ENCODE measurements around the gene PCNX2. TPM values are rescaled to one million over a fixed set of nuclear protein-coding genes. Genes with fewer than 3 reads are reported as not detected.

PCNX2 gene
- total and polyA plus RNA-seq, 2 experiments from 2014 or later = 3.9 to 11.0 TPM

- DNase-seq (ENCODE audit: low spot score) = no peak
- H3K36me3 ChIP-seq (replicated peaks; ENCODE audit: insufficient read depth, low read depth) = no peaks in the 10 kb centered on the region
- WGBS (ENCODE audit: low lambda C conversion rate, missing lambda C conversion rate) = 93% methylated on average over 3 of the region's 3 CpGs
- H3K9me2 ChIP-seq (replicated peaks; ENCODE audit: insufficient read depth) = no peaks in the 10 kb centered on the region
- no peak overlapping the region for H3K27ac ChIP-seq
- H3K4me3 ChIP-seq = no peak overlapping the region
- H3K27me3 ChIP-seq = no peaks in the 10 kb centered on the region
- no peak for TF ChIP-seq EZH2phosphoT487 (IDR thresholded peaks at IDR 0.05; ENCODE audit: low read depth, severe bottlenecking, unreplicated experiment)
- TF ChIP-seq, protein P1, sequence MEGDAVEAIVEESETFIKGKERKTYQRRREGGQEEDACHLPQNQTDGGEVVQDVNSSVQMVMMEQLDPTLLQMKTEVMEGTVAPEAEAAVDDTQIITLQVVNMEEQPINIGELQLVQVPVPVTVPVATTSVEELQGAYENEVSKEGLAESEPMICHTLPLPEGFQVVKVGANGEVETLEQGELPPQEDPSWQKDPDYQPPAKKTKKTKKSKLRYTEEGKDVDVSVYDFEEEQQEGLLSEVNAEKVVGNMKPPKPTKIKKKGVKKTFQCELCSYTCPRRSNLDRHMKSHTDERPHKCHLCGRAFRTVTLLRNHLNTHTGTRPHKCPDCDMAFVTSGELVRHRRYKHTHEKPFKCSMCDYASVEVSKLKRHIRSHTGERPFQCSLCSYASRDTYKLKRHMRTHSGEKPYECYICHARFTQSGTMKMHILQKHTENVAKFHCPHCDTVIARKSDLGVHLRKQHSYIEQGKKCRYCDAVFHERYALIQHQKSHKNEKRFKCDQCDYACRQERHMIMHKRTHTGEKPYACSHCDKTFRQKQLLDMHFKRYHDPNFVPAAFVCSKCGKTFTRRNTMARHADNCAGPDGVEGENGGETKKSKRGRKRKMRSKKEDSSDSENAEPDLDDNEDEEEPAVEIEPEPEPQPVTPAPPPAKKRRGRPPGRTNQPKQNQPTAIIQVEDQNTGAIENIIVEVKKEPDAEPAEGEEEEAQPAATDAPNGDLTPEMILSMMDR (IDR thresholded peaks at IDR 0.05; ENCODE audit: poor library complexity) = no peak
- no peak for TF ChIP-seq EZH2 (IDR thresholded peaks at IDR 0.05; ENCODE audit: borderline replicate concordance)
- H3K4me2 ChIP-seq = no peak overlapping the region
- H2AFZ ChIP-seq = no peak overlapping the region
- H3K79me2 ChIP-seq = no peaks in the 10 kb centered on the region
- no peaks in the 10 kb centered on the region for H3K9me3 ChIP-seq (ENCODE audit: low read depth)
- no peaks in the 10 kb centered on the region for H3K4me1 ChIP-seq (ENCODE audit: insufficient read depth)
- H4K20me1 ChIP-seq (ENCODE audit: insufficient read depth, poor library complexity, severe bottlenecking) = no peaks in the 10 kb centered on the region
Observed at GRCh38 chr1:233057836-233058235, 237.7 kb downstream of the PCNX2 start.

GRCh38 chr1:233055879-233056641 is 239.5 kb downstream of the PCNX2 start:
- no peak overlapping the region for H3K4me2 ChIP-seq
- H3K9me2 ChIP-seq (replicated peaks; ENCODE audit: insufficient read depth) = no peaks in the 10 kb centered on the region
- H3K27ac ChIP-seq = no peak overlapping the region
- no peak overlapping the region for H2AFZ ChIP-seq
- TF ChIP-seq EZH2 (IDR thresholded peaks at IDR 0.05; ENCODE audit: borderline replicate concordance) = no peak
- H3K4me3 ChIP-seq = no peak overlapping the region
- 87% methylated on average over 5 of the region's 5 CpGs for WGBS (ENCODE audit: low lambda C conversion rate, missing lambda C conversion rate)
- no peaks in the 10 kb centered on the region for H3K9me3 ChIP-seq (ENCODE audit: low read depth)
- no peak for DNase-seq (ENCODE audit: low spot score)
- H3K79me2 ChIP-seq = no peaks in the 10 kb centered on the region
- no peaks in the 10 kb centered on the region for H3K27me3 ChIP-seq
- no peaks in the 10 kb centered on the region for H3K36me3 ChIP-seq (replicated peaks; ENCODE audit: insufficient read depth, low read depth)
- no peaks in the 10 kb centered on the region for H3K4me1 ChIP-seq (ENCODE audit: insufficient read depth)
- H4K20me1 ChIP-seq (ENCODE audit: insufficient read depth, poor library complexity, severe bottlenecking) = no peaks in the 10 kb centered on the region

DNA sequence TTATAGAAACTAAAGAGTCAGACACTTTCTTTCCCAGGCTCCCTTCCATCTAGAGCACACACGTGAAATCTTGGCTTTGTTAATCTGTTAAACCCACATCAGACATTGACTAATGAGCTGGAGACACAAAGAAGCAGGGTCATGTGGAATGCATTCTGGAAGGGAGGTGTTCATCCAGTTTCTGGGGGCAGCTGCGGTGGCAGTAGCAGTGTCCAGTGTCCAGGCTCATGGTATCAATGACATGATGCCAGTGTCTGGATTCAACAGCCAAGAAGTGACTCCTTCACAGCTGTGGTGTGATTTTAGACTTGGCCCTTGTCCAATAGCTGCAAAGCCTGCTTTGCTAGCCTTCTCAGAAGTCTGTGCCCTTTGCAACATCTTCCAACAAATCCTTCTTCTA is 249.9 kb downstream of the PCNX2 start:
- WGBS (ENCODE audit: low lambda C conversion rate, missing lambda C conversion rate) = 64% methylated on average over 2 of the region's 2 CpGs
- Histone ChIP-seq H3K79me2 (no peaks in the 10 kb centered on the region), H4K20me1 (ENCODE audit: insufficient read depth, poor library complexity, severe bottlenecking) (no peaks in the 10 kb centered on the region), H2AFZ (no peak overlapping the region), H3K4me2 (no peak overlapping the region), H3K36me3 (replicated peaks; ENCODE audit: insufficient read depth, low read depth) (no peaks in the 10 kb centered on the region), H3K4me1 (ENCODE audit: insufficient read depth) (no peaks in the 10 kb centered on the region), H3K27me3 (no peaks in the 10 kb centered on the region), H3K9me2 (replicated peaks; ENCODE audit: insufficient read depth) (no peaks in the 10 kb centered on the region), H3K9me3 (ENCODE audit: low read depth) (no peaks in the 10 kb centered on the region), H3K27ac (no peak overlapping the region), H3K4me3 (no peak overlapping the region)
- no peak for DNase-seq (ENCODE audit: low spot score)
- TF ChIP-seq EZH2phosphoT487 (IDR thresholded peaks at IDR 0.05; ENCODE audit: low read depth, severe bottlenecking, unreplicated experiment) (no peak), EZH2 (IDR thresholded peaks at IDR 0.05; ENCODE audit: borderline replicate concordance) (no peak)
- TF ChIP-seq, protein P1 (IDR thresholded peaks at IDR 0.05; ENCODE audit: poor library complexity) = no peak

GRCh38 chr1:233042834-233043233 is 252.7 kb downstream of the PCNX2 start:
- no peak overlapping the region for H3K4me2 ChIP-seq
- TF ChIP-seq, protein P1 (IDR thresholded peaks at IDR 0.05; ENCODE audit: poor library complexity) = no peak
- no peak for TF ChIP-seq EZH2phosphoT487 (IDR thresholded peaks at IDR 0.05; ENCODE audit: low read depth, severe bottlenecking, unreplicated experiment)
- no peak for TF ChIP-seq EZH2 (IDR thresholded peaks at IDR 0.05; ENCODE audit: borderline replicate concordance)
- WGBS (ENCODE audit: low lambda C conversion rate, missing lambda C conversion rate) = 94% methylated on average over 3 of the region's 3 CpGs

More at GRCh38 chr1:233042834-233043233, 252.7 kb downstream of the PCNX2 start:
- no peak for DNase-seq (ENCODE audit: low spot score)
- no peaks in the 10 kb centered on the region for H3K27me3 ChIP-seq
- no peaks in the 10 kb centered on the region for H3K9me2 ChIP-seq (replicated peaks; ENCODE audit: insufficient read depth)
- H2AFZ ChIP-seq = no peak overlapping the region
- H3K79me2 ChIP-seq = no peaks in the 10 kb centered on the region
- no peaks in the 10 kb centered on the region for H3K36me3 ChIP-seq (replicated peaks; ENCODE audit: insufficient read depth, low read depth)
- H4K20me1 ChIP-seq (ENCODE audit: insufficient read depth, poor library complexity, severe bottlenecking) = no peaks in the 10 kb centered on the region
- H3K9me3 ChIP-seq (ENCODE audit: low read depth) = no peaks in the 10 kb centered on the region
- no peak overlapping the region for H3K4me3 ChIP-seq
- H3K27ac ChIP-seq = no peak overlapping the region
- H3K4me1 ChIP-seq (ENCODE audit: insufficient read depth) = peaks cover 3% of the 10 kb centered on the region

Data from hepatocyte (in vitro differentiated cells).